SIG-M5 treated with dmso at 0.1 percent for 504 hours (cell line): ENCODE results near the gene HDAC5.
"Not testable (repeated sequence)": the region's sequence is repeated elsewhere in the genome, so short reads cannot be mapped to it uniquely, and the experiment has no call there.

Experiments
- DNase-seq: peaks from one replicate; lab custom pipeline; 2025; ENCODE audit not compliant: unreplicated experiment; lab: John Stamatoyannopoulos, UW

Gene HDAC5

GRCh38 chr17:44133918-44134476 lies 10.6 kb upstream of the HDAC5 start:
- DNase-seq = no peak

DNA sequence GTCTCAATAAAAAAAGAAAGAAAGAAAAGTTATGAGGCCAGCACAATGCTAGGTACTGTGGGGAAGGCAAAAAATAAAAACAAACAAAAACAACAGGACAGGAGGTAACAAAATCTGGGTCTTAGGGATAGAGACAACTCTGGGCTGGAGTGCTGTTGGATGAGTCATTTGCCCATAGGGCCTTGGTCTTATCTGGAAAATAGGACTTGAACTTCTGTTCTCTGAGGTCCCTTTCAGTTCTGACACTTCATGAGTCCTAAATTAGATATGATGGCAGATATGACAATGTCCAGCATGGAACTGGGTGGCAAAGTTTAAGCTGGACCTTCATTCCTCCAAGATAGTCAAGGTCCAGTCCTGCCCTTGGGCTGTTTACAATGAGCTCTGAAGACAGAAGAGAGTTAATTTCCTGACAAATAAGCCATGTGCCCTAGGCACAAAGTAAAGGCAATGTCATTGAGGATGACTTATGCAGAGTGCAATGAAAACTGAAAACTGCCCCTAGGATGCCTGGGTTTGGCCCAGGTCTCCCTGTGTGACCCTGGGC lies 8.9 kb upstream of the HDAC5 start:
- no peak for DNase-seq

- DNase-seq = not testable (repeated sequence)
These were observed 7.9 kb upstream of the HDAC5 start for GRCh38 chr17:44131372-44131771.

- no peak for DNase-seq
These were observed 7.4 kb upstream of the HDAC5 start for GRCh38 chr17:44130693-44131349.

GRCh38 chr17:44128383-44128782 lies 4.9 kb upstream of the HDAC5 start:
- DNase-seq = no peak

- DNase-seq = no peak
These were observed 637 bp upstream of the HDAC5 start for GRCh38 chr17:44124118-44124438.

DNA sequence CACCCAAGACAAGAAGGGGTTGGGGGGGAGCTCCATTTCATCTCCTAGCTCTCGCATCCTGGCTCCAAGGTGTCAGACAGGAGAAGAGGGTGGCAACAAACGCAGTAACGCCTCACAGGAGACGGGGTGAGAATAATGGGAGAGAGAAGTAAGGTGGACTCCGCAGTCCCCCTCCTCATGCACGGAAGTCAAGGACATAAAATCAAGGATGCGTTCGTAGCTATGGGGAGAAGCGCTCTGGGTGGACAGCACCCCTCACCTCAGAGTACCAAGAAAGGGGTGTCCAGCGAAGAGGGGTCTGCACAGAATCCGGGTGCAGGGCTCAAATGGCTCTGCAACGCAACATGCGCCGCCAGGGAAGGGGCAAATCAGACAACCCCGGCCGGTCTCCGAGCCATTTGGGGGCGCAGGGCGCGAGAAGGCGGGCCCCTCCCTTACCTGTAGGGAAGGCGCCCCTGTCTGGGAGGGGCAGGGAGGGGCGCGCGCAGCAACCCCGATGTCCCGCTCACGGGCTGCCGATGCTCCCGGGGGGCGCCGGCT lies 555 bp downstream of the HDAC5 start:
- no peak for DNase-seq

- DNase-seq = peak; percentile 31
These were observed 1.2 kb downstream of the HDAC5 start for GRCh38 chr17:44121997-44122815.

- DNase-seq = no peak
These were observed 2.4 kb downstream of the HDAC5 start for GRCh38 chr17:44120851-44121605.

DNA sequence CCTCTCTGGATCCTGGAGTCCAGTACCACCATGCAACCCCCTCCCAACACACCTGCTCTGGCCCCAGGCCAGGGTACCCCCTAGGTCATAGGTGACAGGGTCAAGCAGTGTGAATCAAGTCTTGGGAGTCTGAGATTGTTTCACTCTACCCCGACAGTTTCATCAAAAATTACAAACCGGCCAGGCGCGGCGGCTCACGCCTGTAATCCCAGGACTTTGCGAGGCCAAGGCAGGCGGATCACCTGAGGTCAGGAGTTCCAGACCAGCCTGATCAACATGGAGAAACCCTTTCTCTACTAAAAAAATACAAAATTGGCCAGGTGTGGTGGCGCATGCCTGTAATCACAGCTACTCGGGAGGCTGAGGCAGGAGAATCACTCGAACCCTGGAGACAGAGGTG lies 3.2 kb downstream of the HDAC5 start:
- DNase-seq = not testable (repeated sequence)

DNA sequence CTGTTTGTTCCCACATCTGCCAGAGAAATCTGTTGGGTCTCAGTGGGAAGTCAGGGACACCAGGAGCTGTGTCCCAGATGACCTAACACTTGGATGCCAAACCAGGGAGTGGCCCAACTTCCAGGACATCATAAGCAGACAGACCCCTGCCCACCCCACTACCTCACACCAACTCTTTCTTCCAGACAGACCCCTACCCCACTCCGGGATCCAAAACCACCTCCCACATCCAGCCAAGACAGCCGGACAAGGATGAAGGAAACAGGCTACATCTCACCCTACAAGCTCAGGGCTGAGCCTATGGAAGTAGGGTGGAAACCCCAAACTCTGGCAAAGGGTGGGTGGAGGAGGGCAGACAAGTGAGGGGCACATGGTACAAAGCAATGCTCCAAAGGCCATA lies 3.6 kb downstream of the HDAC5 start:
- DNase-seq = no peak

DNA sequence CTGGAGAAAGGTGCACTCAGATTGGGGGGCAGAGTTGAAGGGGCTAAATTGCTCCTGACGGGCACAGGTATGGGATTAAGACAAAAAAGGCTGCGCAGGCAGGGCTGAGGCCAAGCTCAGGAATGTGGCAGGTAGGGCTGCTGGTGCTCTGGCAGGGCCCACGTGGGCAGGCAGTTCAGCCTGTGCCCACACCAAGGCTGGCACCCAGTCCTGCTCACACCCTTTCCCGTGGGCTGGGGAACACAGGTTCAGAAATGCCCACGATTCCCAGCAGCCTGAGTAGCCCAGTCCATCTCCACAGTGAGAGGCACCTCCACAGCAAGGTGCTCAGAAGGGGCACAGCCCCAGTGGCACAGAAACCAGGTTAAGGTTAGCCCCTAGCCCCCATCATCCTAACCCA lies 4.4 kb downstream of the HDAC5 start:
- no peak for DNase-seq

- DNase-seq = no peak
These were observed 4.9 kb downstream of the HDAC5 start for GRCh38 chr17:44118427-44119050.

DNA sequence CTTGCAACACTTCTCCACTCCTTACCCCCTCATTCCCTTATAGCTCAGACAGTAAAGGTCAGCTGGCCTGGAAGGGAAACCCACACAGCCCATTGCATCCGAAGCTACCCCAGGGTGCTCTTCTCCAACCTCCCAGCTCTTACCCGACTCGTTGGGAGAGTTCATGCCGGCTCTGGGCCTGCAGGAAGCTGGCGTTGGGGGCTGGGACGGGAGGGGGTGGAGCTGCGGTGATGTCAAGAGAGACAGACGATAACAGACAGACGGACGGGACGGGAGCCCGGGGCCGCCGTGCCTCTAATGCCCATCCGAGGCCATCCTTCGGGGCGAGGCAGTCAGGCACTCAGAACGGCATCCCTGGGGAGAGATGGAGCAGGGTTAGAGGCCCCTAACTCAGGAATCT lies 6.1 kb downstream of the HDAC5 start:
- no peak for DNase-seq

DNA sequence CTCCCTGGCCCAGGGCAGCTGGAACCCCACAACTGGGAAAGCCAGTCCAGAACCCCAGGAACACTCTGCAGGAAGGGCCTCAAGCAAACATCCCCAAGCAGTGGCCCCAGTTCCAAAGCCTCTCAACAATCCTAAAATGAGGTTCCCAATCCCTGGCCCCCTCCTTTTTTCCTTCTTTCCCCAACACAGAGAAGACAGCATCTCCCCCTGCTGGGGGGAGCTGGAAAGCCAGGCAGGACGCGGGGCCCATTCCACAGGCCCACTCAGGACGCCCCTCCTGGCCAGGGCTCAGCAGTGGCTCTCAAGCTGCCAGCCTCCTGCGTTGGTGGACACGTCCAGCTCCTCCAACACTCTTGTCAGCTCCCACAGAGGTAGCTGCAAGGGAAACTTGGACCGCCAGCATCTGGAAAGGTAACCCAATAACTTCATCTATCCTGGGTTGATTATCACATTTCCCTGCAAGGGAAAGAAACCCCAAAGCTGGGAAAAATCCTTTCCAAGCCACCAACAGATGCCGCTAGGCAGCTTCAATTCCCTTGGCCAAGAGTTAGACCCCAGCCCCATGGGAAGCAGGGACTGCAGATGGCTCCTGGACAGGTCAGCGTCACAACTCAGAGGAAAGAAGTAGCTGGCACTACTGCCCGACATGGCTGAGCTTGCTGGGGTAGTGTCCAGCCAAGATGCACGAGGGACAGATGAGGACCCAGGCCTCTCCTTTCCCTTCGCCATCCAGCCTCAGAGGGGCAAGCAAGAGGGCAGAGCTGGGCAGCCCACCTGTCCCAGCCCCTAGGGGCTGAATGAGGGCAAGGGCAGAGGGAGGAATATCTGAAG lies 7.6 kb downstream of the HDAC5 start:
- DNase-seq = no peak

- DNase-seq = no peak
These were observed 9.3 kb downstream of the HDAC5 start for GRCh38 chr17:44113868-44114840.

DNA sequence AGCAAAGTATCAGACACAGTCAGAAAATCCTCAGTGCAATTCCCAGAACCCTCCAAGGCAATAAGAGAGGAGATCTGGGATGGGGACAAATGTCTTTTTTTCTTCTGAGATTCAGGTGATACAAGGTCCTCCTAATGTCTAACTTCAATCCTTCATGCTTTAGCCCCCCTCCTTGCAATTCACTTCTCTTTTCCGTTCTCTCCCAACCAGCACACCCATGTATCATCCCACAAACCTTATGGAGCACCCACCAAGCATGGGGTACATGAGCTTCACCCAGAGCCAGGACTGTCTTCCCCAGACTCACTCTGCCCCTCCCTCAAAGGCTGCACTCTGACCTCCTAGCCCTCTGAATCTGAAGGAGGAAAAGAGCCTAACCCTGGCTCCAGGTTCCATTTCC lies 10.1 kb downstream of the HDAC5 start:
- no peak for DNase-seq
